Measurements from ENCODE around the gene KHDC1L. TPM values are rescaled to one million over a fixed set of nuclear protein-coding genes. Genes with fewer than 3 reads are reported as not detected.
"Not testable (repeated sequence)": the region's sequence is repeated elsewhere in the genome, so short reads cannot be mapped to it uniquely, and the experiment has no call there.

Gene KHDC1L
- total and polyA plus RNA-seq, 4 donors = not detected

- TF ChIP-seq REST (IDR thresholded peaks at IDR 0.05) = no peak
- no peak for TF ChIP-seq ATF3 (IDR thresholded peaks at IDR 0.05)
- TF ChIP-seq MAX (IDR thresholded peaks at IDR 0.05) = no peak
- TF ChIP-seq GABPA (IDR thresholded peaks at IDR 0.05 in 1 of 2, conservative IDR thresholded peaks at IDR 0.05 in 1 of 2) = no peak
- no peak for TF ChIP-seq JUND (IDR thresholded peaks at IDR 0.05)
- no peak for TF ChIP-seq SP1 (IDR thresholded peaks at IDR 0.05)
- TF ChIP-seq TAF1 (conservative IDR thresholded peaks at IDR 0.05) = no peak
These were observed 38.2 kb upstream of the KHDC1L start (continued) for GRCh38 chr6:73263570-73263909.

- peak within 1 kb of the TSS; percentile 59 to 69 (median 67) for H3K4me3 ChIP-seq (ENCODE audit: low read depth in 1 of 3, low read length in 3 of 3)
- no peaks in the 10 kb centered on the region for H3K9me3 ChIP-seq (ENCODE audit: control insufficient read depth in 4 of 4, low read length in 3 of 4)
- no peak within 1 kb of the TSS for H3K27ac ChIP-seq (ENCODE audit: low read depth in 1 of 2, low read length in 2 of 2)
- H3K9ac ChIP-seq (ENCODE audit: low read depth in 1 of 2, low read length in 2 of 2) = no peak within 1 kb of the TSS
- no peaks in the 10 kb centered on the region for H3K27me3 ChIP-seq (ENCODE audit: control insufficient read depth in 4 of 4, insufficient read depth in 4 of 4, low read length in 3 of 4)
- H3K36me3 ChIP-seq (ENCODE audit: control insufficient read depth in 4 of 4, insufficient read depth in 3 of 4, low read depth in 1 of 4, low read length in 3 of 4) = no peaks in the 10 kb centered on the region
- 4% methylated on average over 63 of the region's 63 CpGs for WGBS
- no peak for TF ChIP-seq TAF1 (conservative IDR thresholded peaks at IDR 0.05)
- DNase-seq (ENCODE audit: low spot score) = peak; percentile 53
- peaks cover 0 to 10% (median 2%) of the 10 kb centered on the region in 4 donors for H3K4me1 ChIP-seq (ENCODE audit: control insufficient read depth in 4 of 4, insufficient read depth in 4 of 4, low read length in 3 of 4)
These were observed 37.6 kb upstream of the KHDC1L start, which contains the start of gene KHDC1 for GRCh38 chr6:73262671-73263569. Gene KHDC1 (minus strand): TSS chr6:73263196. CDS start chr6:73242517, 20,679 bp downstream.

GRCh38 chr6:73258721-73259120, 33.4 kb upstream of the KHDC1L start:
- Histone ChIP-seq H3K9me3 (ENCODE audit: control insufficient read depth in 4 of 4, low read length in 3 of 4) (no peaks in the 10 kb centered on the region), H3K27ac (ENCODE audit: low read depth in 1 of 2, low read length in 2 of 2) (no peak overlapping the region), H3K9ac (ENCODE audit: low read depth in 1 of 2, low read length in 2 of 2) (no peak overlapping the region), H3K36me3 (ENCODE audit: control insufficient read depth in 4 of 4, insufficient read depth in 3 of 4, low read depth in 1 of 4, low read length in 3 of 4) (no peaks in the 10 kb centered on the region), H3K4me1 (ENCODE audit: control insufficient read depth in 4 of 4, insufficient read depth in 4 of 4, low read length in 3 of 4) (peaks cover 0 to 10% (median 2%) of the 10 kb centered on the region in 4 donors), H3K4me3 (ENCODE audit: low read depth in 1 of 3, low read length in 3 of 3) (no peak overlapping the region), H3K27me3 (ENCODE audit: control insufficient read depth in 4 of 4, insufficient read depth in 4 of 4, low read length in 3 of 4) (no peaks in the 10 kb centered on the region)
- WGBS = 89% methylated on average over 1 of the region's 1 CpG
- DNase-seq (ENCODE audit: low spot score) = no peak
- TF ChIP-seq FOXA1 (IDR thresholded peaks at IDR 0.05) = no peak
- no peak for TF ChIP-seq YY1 (IDR thresholded peaks at IDR 0.05)
- TF ChIP-seq ZBTB33 (IDR thresholded peaks at IDR 0.05) = no peak
- no peak for TF ChIP-seq TAF1 (conservative IDR thresholded peaks at IDR 0.05)
- no peak for TF ChIP-seq SP1 (IDR thresholded peaks at IDR 0.05)

GRCh38 chr6:73254323-73254722, 29.0 kb upstream of the KHDC1L start:
- H3K27me3 ChIP-seq (ENCODE audit: control insufficient read depth in 4 of 4, insufficient read depth in 4 of 4, low read length in 3 of 4); H3K4me1 ChIP-seq (ENCODE audit: control insufficient read depth in 4 of 4, insufficient read depth in 4 of 4, low read length in 3 of 4); DNase-seq (ENCODE audit: low spot score); H3K9me3 ChIP-seq (ENCODE audit: control insufficient read depth in 4 of 4, low read length in 3 of 4); H3K4me3 ChIP-seq (ENCODE audit: low read depth in 1 of 3, low read length in 3 of 3); H3K36me3 ChIP-seq (ENCODE audit: control insufficient read depth in 4 of 4, insufficient read depth in 3 of 4, low read depth in 1 of 4, low read length in 3 of 4); H3K9ac ChIP-seq (ENCODE audit: low read depth in 1 of 2, low read length in 2 of 2); H3K27ac ChIP-seq (ENCODE audit: low read depth in 1 of 2, low read length in 2 of 2): not testable (repeated sequence)
- WGBS = 89% methylated on average over 5 of the region's 5 CpGs

All from liver (tissue), 9 donors.